Cerebellar nuclear complex (tissue), 1 donor: ENCODE data around the gene HS6ST3.

Experiments
- DNase-seq, 2 experiments: peaks; one replicate each; lab custom pipeline; 2025; lab: John Stamatoyannopoulos, UW

The HS6ST3 gene

DNA sequence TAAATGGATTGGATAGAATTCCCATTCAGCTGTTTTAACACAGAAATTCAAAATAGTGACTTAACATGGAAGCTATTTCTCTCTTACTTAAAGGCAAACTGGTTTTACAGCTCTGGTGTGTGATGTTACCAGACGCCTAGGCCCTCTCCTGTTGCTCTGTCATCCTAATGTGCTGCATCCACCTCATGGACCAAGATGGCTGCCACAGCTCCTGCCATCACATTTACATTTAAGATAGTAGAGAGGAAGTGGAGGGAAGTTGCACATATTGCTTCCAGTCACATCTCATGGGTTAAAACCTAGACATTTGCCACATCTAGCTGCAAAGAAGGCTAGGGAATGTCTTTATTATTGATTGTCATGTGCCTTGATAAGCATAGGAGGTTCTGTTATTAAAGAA is 746.8 kb downstream of the HS6ST3 start:
- no peak for DNase-seq

DNA sequence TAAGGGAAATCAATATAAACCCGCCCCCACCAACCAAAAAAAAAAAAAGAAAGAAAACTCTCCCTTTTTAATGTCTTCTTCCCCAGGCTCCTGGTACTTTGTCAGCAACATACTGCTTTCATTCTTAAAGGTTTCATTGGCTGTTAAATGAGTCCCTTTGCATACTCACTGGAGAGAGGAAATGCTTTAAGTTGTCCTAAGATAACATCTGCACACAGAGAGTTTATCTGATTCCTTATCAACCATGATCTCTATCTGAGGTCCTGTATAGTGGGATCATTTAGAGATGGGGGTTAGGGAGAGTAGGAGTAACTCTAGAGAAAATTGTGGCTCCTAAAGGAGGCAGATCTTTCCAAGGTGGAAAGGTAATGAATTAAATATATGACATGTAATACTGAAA is 747.9 kb downstream of the HS6ST3 start:
- DNase-seq = no peak

DNA sequence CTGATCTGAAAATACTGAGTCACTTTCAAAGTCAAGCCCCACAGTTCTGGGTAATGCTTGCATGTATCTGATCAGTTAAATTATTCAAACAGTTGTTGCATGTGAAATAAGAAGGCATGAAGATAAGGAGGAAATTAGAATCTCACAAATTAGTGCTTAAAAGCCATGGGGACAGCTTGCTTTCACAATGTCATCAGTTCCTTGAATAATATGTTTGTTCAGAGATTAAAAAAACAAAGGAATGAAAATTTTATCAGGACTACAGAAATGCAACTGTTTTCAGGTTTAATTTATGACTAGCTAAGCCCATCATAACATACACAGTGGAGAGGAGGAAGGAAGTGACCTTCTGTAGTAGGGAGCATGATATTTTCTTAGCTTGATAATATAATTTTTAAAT is 754.3 kb downstream of the HS6ST3 start:
- DNase-seq = no peak

DNA sequence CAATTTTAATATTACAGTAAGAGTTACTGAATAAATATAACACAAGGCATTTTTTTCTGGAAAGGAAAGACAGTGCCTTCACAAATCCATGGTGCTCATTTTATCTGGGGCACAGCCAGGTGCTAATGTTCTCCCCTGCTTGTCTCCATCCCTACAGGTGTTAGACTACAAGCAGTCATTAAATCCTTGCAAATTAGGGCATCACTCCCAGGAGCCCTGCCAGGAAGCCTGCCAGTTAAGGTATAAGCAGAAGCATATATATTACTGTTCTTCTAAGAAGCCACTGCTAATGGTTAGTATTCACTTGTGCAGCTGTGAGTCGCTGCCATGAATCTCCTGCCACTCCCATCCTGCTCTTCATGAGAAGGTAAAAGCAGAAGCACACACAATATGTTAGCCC is 754.7 kb downstream of the HS6ST3 start:
- DNase-seq = no peak

DNA sequence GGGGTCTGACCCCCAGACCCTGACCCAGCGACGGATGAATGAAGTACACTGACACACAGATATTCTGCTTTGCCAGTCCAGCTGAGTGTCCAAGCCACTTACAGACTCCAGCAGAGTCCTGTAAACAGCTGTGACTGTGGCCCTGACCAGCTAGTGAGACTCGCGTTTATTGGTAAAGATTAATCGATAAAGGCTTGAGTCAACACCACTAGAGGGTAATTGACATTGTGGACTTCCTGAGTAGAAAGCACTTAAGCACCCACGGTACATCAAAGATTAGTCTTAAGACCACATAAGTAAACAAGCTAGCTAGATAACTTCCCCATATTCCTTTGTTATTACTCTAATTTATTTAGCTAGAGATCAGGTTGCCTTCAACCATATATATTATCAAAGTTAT is 758.4 kb downstream of the HS6ST3 start:
- no peak for DNase-seq

DNA sequence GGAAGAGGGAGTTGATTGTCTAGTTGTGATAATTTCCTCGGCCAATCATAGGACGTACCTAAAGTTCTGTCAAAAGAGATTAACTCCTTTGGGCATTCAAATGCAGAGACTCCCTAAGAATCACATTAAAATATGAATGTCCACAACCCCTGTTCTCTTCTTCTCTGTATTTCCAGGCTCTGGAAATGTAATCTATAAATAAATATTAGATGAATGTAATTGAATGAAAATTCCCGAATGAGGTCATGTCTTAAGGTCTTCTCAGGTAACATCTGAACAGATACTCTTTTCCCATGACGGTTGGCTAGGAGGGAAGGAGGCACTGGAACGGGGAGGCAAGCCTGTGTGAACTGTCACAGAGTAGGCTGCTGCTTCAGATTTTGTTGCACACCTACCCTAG is 759.2 kb downstream of the HS6ST3 start:
- DNase-seq = no peak

DNA sequence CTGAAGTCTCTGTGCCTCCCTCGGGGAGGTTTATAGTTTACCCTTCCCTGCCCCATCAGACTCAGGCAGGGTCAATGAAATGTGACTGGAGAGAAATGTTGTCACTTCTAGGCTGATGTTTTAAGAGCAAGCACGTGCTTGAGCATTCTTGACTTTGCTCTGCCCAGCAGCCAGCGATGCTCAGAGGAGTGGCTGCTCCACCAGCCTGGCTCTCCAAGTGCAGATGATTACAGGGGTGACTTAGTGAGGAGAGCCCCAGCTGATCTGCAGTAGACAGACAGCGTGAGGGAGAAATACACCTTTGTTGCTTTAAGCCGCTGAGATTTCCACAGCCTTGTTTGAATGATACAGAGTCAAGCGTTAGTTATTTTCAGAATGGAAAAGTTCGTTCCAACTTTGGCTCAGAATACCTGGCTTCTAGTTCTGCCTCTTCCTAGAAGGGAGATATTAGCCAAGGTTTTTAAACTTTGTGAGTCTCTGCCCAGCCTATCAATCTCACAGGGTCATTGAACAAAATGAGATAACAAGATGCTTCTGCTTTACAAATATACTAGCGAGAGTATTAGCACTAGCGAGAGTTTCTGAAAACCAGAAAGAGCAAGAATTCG is 760.7 kb downstream of the HS6ST3 start:
- no peak for DNase-seq

DNA sequence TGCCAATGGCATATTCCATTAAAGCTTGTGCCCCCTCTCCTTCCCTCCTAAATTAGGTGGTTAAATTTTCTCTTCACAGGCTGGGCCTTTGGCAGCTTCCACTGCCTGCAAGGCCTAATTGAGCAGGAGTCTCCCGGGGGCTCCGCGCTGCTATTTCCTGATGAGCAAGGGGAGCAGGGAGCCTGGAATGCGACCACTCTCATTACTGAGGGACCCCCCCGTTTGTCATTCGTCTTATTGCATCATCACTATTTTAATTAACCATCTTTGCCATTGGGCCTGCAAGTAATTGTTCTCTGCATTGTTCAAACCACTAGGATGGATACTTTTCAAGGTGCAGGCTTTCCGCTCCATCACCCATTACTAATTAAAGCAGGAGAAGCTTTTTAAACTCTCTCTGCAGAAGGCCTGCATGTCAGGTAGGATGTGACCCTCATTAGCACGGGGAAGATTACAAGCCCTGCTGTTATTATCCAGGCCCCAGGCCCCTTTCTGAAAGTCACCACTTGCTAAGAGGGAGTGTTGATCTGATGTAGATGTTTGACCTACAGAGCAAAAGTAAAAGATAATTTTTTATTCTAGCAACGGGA is 762.0 kb downstream of the HS6ST3 start:
- no peak for DNase-seq

DNA sequence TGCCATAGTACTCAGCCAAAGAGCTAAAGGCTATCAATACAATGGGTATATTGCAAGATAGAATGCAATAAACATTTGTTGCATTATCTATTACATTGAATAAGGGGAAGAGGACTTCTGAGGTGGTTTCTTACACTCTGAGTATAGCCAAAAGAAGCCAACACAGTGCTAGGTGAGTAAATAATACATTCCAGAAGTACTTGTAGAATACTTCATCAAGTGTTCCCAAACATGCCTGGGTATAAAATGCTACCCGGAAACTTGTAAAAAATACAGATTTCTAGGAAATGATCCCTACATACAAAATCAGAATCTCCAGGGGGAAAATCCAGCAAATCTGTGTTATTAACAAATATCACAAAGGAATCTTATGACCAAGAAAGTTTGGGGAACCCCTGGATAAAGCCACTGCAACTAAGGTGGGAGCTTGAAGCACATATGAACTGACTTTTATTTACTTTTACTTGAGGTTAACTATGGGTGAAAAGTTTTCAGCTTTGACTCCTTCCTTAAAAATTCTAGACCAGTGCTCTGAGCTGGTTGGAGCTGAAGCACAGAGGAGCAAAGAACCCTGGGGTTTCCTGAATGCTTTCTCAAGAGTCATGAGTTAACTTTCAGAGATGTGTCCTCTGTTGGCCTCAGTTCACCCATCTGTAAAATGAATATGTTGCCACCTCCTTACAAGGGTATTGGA is 768.4 kb downstream of the HS6ST3 start:
- DNase-seq = no peak

DNA sequence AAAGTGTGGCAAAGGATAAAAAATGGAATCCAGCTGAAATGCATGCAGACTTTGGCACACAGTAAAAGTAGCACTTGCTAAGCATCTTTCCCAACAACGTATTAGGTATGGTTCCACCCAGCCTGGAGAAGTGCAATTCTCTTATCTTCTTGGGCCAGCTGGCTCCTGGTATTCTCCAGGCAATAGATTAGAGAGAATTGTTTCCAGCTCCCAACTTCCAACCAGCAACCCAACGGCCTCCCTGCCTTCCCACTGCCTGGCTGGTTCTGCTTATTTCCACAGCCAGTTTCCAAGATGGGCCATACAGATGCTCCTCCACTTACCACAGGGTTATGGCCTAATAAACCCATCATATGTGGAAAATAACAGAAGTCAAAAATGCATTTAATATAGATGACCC is 771.0 kb downstream of the HS6ST3 start:
- no peak for DNase-seq

DNA sequence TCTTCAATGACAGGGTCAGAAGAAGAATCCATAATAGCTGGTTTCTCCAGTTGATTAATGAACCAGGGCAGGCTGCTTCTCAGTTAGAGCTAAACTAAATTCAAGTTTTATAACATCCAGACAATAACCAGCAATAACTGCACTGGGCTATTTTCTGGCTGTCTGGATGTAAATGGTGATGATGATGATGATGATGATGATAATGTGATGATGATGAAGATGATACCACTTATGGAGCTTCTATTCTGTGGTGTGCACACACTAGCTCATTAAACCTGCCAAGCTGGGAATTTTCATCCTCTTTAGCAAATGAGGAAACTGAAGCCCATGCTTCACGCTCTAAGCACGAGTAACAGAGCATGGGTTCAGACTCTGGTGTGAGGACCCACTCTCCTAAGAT is 772.2 kb downstream of the HS6ST3 start:
- DNase-seq = no peak

DNA sequence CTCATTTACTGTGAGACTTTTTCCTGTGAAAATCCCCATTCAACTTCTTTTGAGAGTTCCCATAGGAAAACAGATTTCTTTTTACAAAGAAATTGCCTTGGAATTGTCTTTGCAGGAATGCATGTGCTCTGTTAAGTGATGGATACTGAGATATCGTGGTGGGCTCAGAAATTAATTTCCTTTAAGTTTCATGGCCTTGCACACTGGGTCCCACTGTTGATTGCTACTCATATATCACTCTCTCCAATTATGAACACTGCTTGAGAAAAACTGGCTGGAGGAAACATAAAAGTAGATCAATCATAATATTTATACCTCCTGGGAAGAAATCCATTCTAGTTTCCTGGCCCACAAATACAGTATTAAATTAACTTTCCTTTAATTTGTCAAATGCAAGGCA is 773.1 kb downstream of the HS6ST3 start:
- DNase-seq = no peak

DNA sequence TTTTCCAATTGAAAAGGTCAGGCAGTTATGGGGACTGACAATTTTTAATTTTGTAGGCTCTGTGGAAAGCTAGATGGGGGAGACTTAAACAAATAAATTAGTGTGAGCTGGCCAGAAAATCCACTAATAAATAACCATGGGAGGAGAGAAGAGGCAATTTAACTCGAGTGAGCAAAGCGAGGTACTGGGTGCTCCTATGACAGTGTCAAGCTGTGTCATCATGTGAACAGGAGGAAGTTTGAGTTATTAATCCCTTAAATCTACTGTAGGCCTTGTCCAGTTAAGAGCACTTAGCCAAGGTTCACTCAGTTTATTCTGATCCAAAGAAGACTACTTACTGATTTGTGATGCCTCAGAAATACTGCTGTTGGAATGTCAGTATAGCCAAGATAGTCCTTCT is 781.6 kb downstream of the HS6ST3 start:
- DNase-seq = no peak

DNA sequence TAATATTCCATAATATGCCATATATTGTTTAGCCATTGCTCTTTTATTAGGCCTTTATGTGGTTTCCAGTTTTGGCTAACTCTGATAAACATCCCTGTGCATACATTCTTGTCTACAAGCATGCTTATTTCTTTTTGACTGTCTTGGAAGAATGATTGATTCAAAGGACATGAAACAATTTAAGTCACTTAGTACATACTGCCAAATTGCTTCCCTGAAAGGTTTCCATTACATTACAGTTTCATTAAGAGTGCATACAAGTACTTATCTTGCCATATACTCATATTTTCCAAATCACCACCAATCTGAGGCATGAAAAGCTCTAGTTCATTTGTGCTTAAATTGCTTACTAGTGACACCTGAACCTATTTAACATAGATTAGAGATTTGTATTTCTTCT is 790.5 kb downstream of the HS6ST3 start:
- no peak for DNase-seq
